ENCODE data around the gene PDP2.

Gene PDP2

GRCh38 chr16:66880288-66881013 lies at the start of gene PDP2:
Gene PDP2 (plus strand): TSS chr16:66880515. CDS start chr16:66884285, 3,770 bp downstream.
- peak; percentile 77 to 80 (median 80) for DNase-seq (ENCODE audit: low read depth in 3 of 3, low spot score in 1 of 3)

- no peak for DNase-seq (ENCODE audit: low read depth in 3 of 3, low spot score in 1 of 3)
Observed at GRCh38 chr16:66832190-66832589, 48.1 kb upstream of the PDP2 start.

- no peak for DNase-seq (ENCODE audit: low read depth in 3 of 3, low spot score in 1 of 3)
Observed at GRCh38 chr16:66832661-66833305, 47.5 kb upstream of the PDP2 start.

GRCh38 chr16:66834746-66835145 lies 45.6 kb upstream of the PDP2 start:
- no peak for DNase-seq (ENCODE audit: low read depth in 3 of 3, low spot score in 1 of 3)

- DNase-seq (ENCODE audit: low read depth in 3 of 3, low spot score in 1 of 3) = no peak
Observed at GRCh38 chr16:66840883-66841282, 39.4 kb upstream of the PDP2 start.

- DNase-seq (ENCODE audit: low read depth in 3 of 3, low spot score in 1 of 3) = no peak
Observed at GRCh38 chr16:66841366-66841765, 38.9 kb upstream of the PDP2 start.

GRCh38 chr16:66842765-66843164 lies 37.5 kb upstream of the PDP2 start:
- no peak for DNase-seq (ENCODE audit: low read depth in 3 of 3, low spot score in 1 of 3)

- no peak for DNase-seq (ENCODE audit: low read depth in 3 of 3, low spot score in 1 of 3)
Observed at GRCh38 chr16:66843191-66843590, 37.1 kb upstream of the PDP2 start.

- no peak for DNase-seq (ENCODE audit: low read depth in 3 of 3, low spot score in 1 of 3)
Observed at GRCh38 chr16:66844009-66844341, 36.3 kb upstream of the PDP2 start.

- DNase-seq (ENCODE audit: low read depth in 3 of 3, low spot score in 1 of 3) = no peak
Observed at GRCh38 chr16:66844342-66845079, 35.8 kb upstream of the PDP2 start, which contains the start of gene CA7. Gene CA7 (plus strand): TSS chr16:66844414. CDS start chr16:66844488, 74 bp downstream.

GRCh38 chr16:66845080-66845410 lies 35.3 kb upstream of the PDP2 start:
- DNase-seq (ENCODE audit: low read depth in 3 of 3, low spot score in 1 of 3) = no peak

GRCh38 chr16:66845791-66846221 lies 34.5 kb upstream of the PDP2 start:
- DNase-seq (ENCODE audit: low read depth in 3 of 3, low spot score in 1 of 3) = no peak

- DNase-seq (ENCODE audit: low read depth in 3 of 3, low spot score in 1 of 3) = no peak
Observed at GRCh38 chr16:66846266-66846665, 34.0 kb upstream of the PDP2 start.

GRCh38 chr16:66846831-66847230 lies 33.5 kb upstream of the PDP2 start:
- DNase-seq (ENCODE audit: low read depth in 3 of 3, low spot score in 1 of 3) = no peak

- DNase-seq (ENCODE audit: low read depth in 3 of 3, low spot score in 1 of 3) = no peak
Observed at GRCh38 chr16:66847533-66848067, 32.7 kb upstream of the PDP2 start.

GRCh38 chr16:66848172-66848571 lies 32.1 kb upstream of the PDP2 start:
- DNase-seq (ENCODE audit: low read depth in 3 of 3, low spot score in 1 of 3) = no peak

GRCh38 chr16:66849021-66849420 lies 31.3 kb upstream of the PDP2 start:
- DNase-seq (ENCODE audit: low read depth in 3 of 3, low spot score in 1 of 3) = no peak

GRCh38 chr16:66849549-66849948 lies 30.8 kb upstream of the PDP2 start:
- no peak for DNase-seq (ENCODE audit: low read depth in 3 of 3, low spot score in 1 of 3)

- DNase-seq (ENCODE audit: low read depth in 3 of 3, low spot score in 1 of 3) = no peak
Observed at GRCh38 chr16:66850115-66850815, 30.1 kb upstream of the PDP2 start.

- DNase-seq (ENCODE audit: low read depth in 3 of 3, low spot score in 1 of 3) = no peak
Observed at GRCh38 chr16:66851166-66851964, 28.9 kb upstream of the PDP2 start.
